ENCODE measurements around the gene STEAP4.

DNA sequence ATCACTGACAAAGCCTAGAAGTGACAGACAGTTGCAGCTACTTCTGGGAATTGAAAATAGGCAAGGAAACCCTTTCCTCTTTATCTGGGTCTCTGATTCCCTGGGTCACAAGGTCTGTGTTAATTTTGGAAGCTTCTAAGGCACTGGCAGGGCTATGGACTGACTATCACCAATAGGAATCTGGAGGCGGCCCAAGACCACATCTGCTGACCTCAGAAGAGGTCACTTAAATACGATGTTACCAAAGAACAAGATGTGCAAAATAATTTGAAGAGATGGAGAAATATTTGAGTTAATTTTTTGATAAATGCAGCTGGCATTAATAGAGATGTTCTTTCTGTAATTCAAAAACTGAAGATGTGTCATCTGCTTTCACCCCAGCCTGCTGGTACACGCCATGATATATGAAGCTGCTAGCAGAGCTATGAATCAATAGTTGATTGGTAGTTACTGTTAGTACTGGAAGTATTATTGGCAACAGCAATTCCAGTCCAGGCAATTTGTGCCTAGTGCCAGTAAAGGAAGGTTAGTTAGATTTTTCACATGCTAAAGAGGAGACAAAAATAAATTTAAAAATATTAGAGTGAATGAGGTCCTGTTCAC lies 5.5 kb upstream of the STEAP4 start:
- TF ChIP-seq CTCF (IDR thresholded peaks at IDR 0.05) (no peak), POLR2A (IDR thresholded peaks at IDR 0.05) (no peak)
